Esophagus squamous epithelium (tissue), 5 donors: ENCODE measurements around the gene CHD2. TPM values are rescaled to one million over a fixed set of nuclear protein-coding genes. Genes with fewer than 3 reads are reported as not detected.

Source experiments
- DNase-seq: peaks from one replicate; lab custom pipeline; 2025; lab: John Stamatoyannopoulos, UW
- H3K27ac ChIP-seq, 4 donors: fragments of 200-600 bp; sonication (generic); one replicate each; pipeline ENCODE4 v1.5.1; 2016 to 2019; ENCODE audit warnings: mild to moderate bottlenecking in 1 of 4
- H3K27me3 ChIP-seq, 4 donors: fragments of 200-600 bp; sonication (generic); 1 replicate in 3 of 4; 2 replicates in 1 of 4; pipeline versions ENCODE4 v1.5.1 to v1.6.0; 2017 to 2021; ENCODE audit warnings: antibody characterized with exemption in 1 of 4
- H3K36me3 ChIP-seq, 3 donors: fragments of 200-600 bp; sonication (generic); one replicate each; pipeline ENCODE4 v1.5.1; 2016 to 2019
- H3K4me1 ChIP-seq, 3 donors: fragments of 200-600 bp; sonication (generic); one replicate each; pipeline ENCODE4 v1.5.1; 2017 to 2019
- H3K4me3 ChIP-seq, 4 donors: fragments of 200-600 bp; sonication (generic); 1 replicate in 3 of 4; 2 replicates in 1 of 4; pipeline ENCODE4 v1.5.1; 2016 to 2019; ENCODE audit warnings: mild to moderate bottlenecking in 2 of 4, moderate library complexity in 1 of 4
- H3K9me3 ChIP-seq, 3 donors: fragments of 200-600 bp; sonication (generic); one replicate each; pipeline ENCODE4 v1.5.1; 2016 to 2019
- CTCF ChIP-seq, 6 experiments: fragments of 450-650 bp in 4 of 6; fragments of 200-600 bp in 2 of 6; sonication (generic) in 2 of 6; IDR thresholded peaks; one replicate each; pipeline ENCODE4 v1.5.1; 2016 to 2019; ENCODE audit warnings: antibody characterized with exemption in 6 of 6, mild to moderate bottlenecking in 4 of 6, moderate library complexity in 4 of 6
- POLR2A ChIP-seq, 4 donors: fragments of 450-650 bp; IDR thresholded peaks; one replicate each; pipeline ENCODE4 v1.6.1; 2017; ENCODE audit warnings: antibody characterized with exemption in 4 of 4, mild to moderate bottlenecking in 4 of 4, moderate library complexity in 3 of 4
- WGBS, 2 donors: methylation state at CpG; one replicate each; pipeline ENCODE4 v1.1.5; 2018; 5-methylcytosine and 5-hydroxymethylcytosine counted together
- intact Hi-C: fragments of 100-400 bp; cut with DNase I; formaldehyde crosslinking; loops from one replicate; pipeline ENCODE4 v1.15.0; 2022
- total RNA-seq, 4 donors: library from RNA; depleted of rRNA; stranded (reverse); fragments of >200 nt; gene quantifications; one replicate each; pipeline ENCODE4 v1.1.0, GENCODE V29; 2016
- donor health status: DM: yes; HTN: yes; CAD: no.

The CHD2 gene
- total RNA-seq, 4 donors from 2014 or later: 36.1 to 132 (median 74.8) TPM

GRCh38 chr15:92952458-92952850 is 52.3 kb downstream of the CHD2 start:
- 98 to 100% methylated on average over 3 to 4 of the region's 7 CpGs for WGBS, 2 donors
- Histone ChIP-seq H3K27ac (no peak overlapping the region), H3K36me3 (peaks cover 52 to 100% (median 74%) of the 10 kb centered on the region in 3 donors), H3K9me3 (peaks cover 0 to 32% (median 25%) of the 10 kb centered on the region in 3 donors), H3K27me3 (no peaks in the 10 kb centered on the region), H3K4me1 (no peaks in the 10 kb centered on the region), H3K4me3 (no peak overlapping the region)
- intact Hi-C loops: no loop called here
- DNase-seq: no peak
- TF ChIP-seq POLR2A (IDR thresholded peaks at IDR 0.05): no peak
- TF ChIP-seq CTCF (IDR thresholded peaks at IDR 0.05): no peak

- peaks cover 0 to 21% (median 21%) of the 10 kb centered on the region in 3 donors for H3K9me3 ChIP-seq
- TF ChIP-seq CTCF (IDR thresholded peaks at IDR 0.05): no peak
- no peak for TF ChIP-seq POLR2A (IDR thresholded peaks at IDR 0.05)
- no peak overlapping the region for H3K27ac ChIP-seq
- WGBS, 2 donors: 86 to 90% methylated on average over 2 of the region's 2 CpGs
- no peak overlapping the region for H3K4me3 ChIP-seq
- H3K27me3 ChIP-seq: no peaks in the 10 kb centered on the region
- intact Hi-C loops: no loop called here
- DNase-seq: no peak
- peaks cover 0 to 6% (median 0%) of the 10 kb centered on the region in 3 donors for H3K4me1 ChIP-seq
- H3K36me3 ChIP-seq: peaks cover 40 to 100% (median 64%) of the 10 kb centered on the region in 3 donors
These were observed 53.4 kb downstream of the CHD2 start for GRCh38 chr15:92953566-92953965.

GRCh38 chr15:92954002-92954401 is 53.9 kb downstream of the CHD2 start:
- peaks cover 0 to 17% (median 16%) of the 10 kb centered on the region in 3 donors for H3K9me3 ChIP-seq
- no peak for TF ChIP-seq CTCF (IDR thresholded peaks at IDR 0.05)
- H3K4me1 ChIP-seq: peaks cover 0 to 6% (median 0%) of the 10 kb centered on the region in 3 donors
- H3K4me3 ChIP-seq: no peak overlapping the region
- H3K27me3 ChIP-seq: no peaks in the 10 kb centered on the region
- DNase-seq: no peak
- WGBS, 2 donors: 97 to 98% methylated on average over 6 of the region's 6 CpGs
- H3K27ac ChIP-seq: no peak overlapping the region
- intact Hi-C loops: no loop called here
- peaks cover 36 to 100% (median 59%) of the 10 kb centered on the region in 3 donors for H3K36me3 ChIP-seq

- Histone ChIP-seq H3K27ac (no peak overlapping the region), H3K9me3 (peaks cover 0 to 11% (median 11%) of the 10 kb centered on the region in 3 donors), H3K4me1 (peaks cover 0 to 6% (median 0%) of the 10 kb centered on the region in 3 donors), H3K27me3 (no peaks in the 10 kb centered on the region), H3K4me3 (no peak overlapping the region), H3K36me3 (peaks cover 30 to 100% (median 53%) of the 10 kb centered on the region in 3 donors)
- DNase-seq: no peak
- WGBS, 2 donors: 92 to 93% methylated on average over 8 of the region's 8 CpGs
- TF ChIP-seq CTCF (IDR thresholded peaks at IDR 0.05): peak in 1 of 6 experiments; percentile 21
- no peak for TF ChIP-seq POLR2A (IDR thresholded peaks at IDR 0.05)
- intact Hi-C loops: no loop called here
These were observed 54.5 kb downstream of the CHD2 start for GRCh38 chr15:92954578-92954977.

GRCh38 chr15:92955706-92956105 is 55.6 kb downstream of the CHD2 start:
- peaks cover 0 to 6% (median 0%) of the 10 kb centered on the region in 3 donors for H3K4me1 ChIP-seq
- intact Hi-C loops: no loop called here
- H3K36me3 ChIP-seq: peaks cover 27 to 100% (median 43%) of the 10 kb centered on the region in 3 donors
- no peaks in the 10 kb centered on the region for H3K27me3 ChIP-seq
- WGBS, 2 donors: 90 to 97% methylated on average over 2 of the region's 2 CpGs
- no peaks in the 10 kb centered on the region for H3K9me3 ChIP-seq
- no peak overlapping the region for H3K27ac ChIP-seq
- DNase-seq: no peak
- no peak overlapping the region for H3K4me3 ChIP-seq
- TF ChIP-seq POLR2A (IDR thresholded peaks at IDR 0.05): no peak
- TF ChIP-seq CTCF (IDR thresholded peaks at IDR 0.05): no peak
